Right lobe of liver (tissue), 4 donors: ENCODE measurements around the gene LRRC63.

ENCODE experiments used
- POLR2A ChIP-seq: fragments of 450-650 bp; IDR thresholded peaks from one replicate; pipeline ENCODE4 v1.6.1; 2017; ENCODE audit warnings: antibody characterized with exemption, mild to moderate bottlenecking
- TF ChIP-seq, protein P1 (sequence below), 4 donors: fragments of 200-600 bp in 3 of 4; fragments of 450-650 bp in 1 of 4; IDR thresholded peaks; one replicate each; pipeline versions ENCODE4 v1.5.1 to v1.8.0; 2016 to 2022; ENCODE audit warnings: antibody characterized with exemption in 4 of 4, mild to moderate bottlenecking in 2 of 4
- donor health status: DM: no; HTN: no; CAD: no.
- donor health status: DM: no; HTN: no; CAD: no.
- donor health status: DM: no; HTN: yes; CAD: no.

DNA sequence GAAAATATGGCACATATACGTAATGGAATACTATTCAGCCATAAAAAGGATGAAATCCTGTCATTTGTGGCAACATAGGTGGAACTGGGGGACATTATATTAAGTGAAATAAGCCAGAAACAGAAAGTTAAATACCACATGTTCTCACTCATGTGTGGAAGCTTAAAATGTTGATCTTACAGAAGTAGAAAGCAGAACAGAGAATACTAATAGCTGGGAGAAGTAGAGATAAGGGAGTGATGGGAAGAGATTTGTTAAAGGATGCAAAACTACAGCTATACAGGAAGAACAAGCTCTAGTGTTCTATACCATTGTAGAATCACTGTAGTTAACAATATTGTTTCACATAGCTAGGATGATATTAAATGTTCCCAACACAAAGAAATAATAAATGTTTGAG lies 107.3 kb downstream of the LRRC63 start:
- TF ChIP-seq POLR2A, result no peak
- TF ChIP-seq, protein P1, sequence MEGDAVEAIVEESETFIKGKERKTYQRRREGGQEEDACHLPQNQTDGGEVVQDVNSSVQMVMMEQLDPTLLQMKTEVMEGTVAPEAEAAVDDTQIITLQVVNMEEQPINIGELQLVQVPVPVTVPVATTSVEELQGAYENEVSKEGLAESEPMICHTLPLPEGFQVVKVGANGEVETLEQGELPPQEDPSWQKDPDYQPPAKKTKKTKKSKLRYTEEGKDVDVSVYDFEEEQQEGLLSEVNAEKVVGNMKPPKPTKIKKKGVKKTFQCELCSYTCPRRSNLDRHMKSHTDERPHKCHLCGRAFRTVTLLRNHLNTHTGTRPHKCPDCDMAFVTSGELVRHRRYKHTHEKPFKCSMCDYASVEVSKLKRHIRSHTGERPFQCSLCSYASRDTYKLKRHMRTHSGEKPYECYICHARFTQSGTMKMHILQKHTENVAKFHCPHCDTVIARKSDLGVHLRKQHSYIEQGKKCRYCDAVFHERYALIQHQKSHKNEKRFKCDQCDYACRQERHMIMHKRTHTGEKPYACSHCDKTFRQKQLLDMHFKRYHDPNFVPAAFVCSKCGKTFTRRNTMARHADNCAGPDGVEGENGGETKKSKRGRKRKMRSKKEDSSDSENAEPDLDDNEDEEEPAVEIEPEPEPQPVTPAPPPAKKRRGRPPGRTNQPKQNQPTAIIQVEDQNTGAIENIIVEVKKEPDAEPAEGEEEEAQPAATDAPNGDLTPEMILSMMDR (IDR thresholded peaks at IDR 0.05), result no peak
